ENCODE measurements around the gene SNX20.

SNX20 gene

DNA sequence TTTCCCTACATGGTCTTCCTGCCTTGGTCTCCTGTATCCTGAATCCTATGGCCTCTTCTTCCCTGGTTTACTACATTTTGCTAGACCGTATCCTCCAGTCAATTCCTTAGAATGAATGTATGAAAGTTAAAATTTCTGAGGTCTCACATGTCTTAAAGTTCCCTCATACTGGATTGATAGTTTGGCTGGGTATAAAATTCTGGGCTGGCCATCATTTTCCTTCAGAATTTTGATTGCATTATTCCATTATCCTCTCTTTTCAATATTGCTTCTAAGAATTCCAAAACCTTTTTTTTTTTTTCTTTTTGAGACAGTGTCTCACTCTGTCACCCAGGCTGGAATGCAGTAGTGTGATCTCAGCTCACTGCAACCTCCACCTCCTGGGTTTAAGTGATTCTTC lies 23.1 kb upstream of the SNX20 start:
- DNase-seq (ENCODE audit: low read depth, low spot score) = no peak
- H3K36me3 ChIP-seq (ENCODE audit: control insufficient read depth, insufficient read depth, low read length) = no peaks in the 10 kb centered on the region
- no CpG with 5 or more reads among the region's 1 CpG for WGBS (ENCODE audit: insufficient coverage, insufficient read length)

DNA sequence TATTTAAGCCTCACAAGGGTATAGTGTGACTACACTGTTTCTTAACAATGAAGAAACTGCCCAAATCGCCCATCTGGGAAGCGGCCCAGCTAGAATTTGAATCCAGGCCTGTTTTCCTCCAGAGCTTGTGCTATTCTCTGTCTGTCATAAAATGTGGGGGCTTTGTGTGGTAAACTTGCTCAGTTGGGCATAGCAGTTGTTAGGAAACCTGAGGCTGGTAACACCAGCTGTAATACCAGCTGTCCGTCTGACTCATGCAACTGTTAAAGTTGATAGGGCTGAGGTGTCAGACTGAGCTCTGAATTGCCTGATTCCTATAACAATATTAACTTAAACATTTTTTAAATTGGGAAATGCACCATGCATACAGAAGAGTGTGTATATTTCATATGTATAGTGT lies 21.6 kb upstream of the SNX20 start:
- Histone ChIP-seq H3K9me3 (ENCODE audit: control insufficient read depth, insufficient read depth, low read length) (peaks cover 1% of the 10 kb centered on the region; the same call in 1 of the 2 replicates), H3K36me3 (ENCODE audit: control insufficient read depth, insufficient read depth, low read length) (no peaks in the 10 kb centered on the region)
- WGBS (ENCODE audit: insufficient coverage, insufficient read length) = no CpG with 5 or more reads among the region's 3 CpGs

More for the DNA sequence above, 23.1 kb upstream of the SNX20 start:
- Histone ChIP-seq H3K4me3 (ENCODE audit: low read length) (no peak overlapping the region), H3K9me3 (ENCODE audit: control insufficient read depth, insufficient read depth, low read length) (peaks cover 1% of the 10 kb centered on the region; the same call in 1 of the 2 replicates), H3K27me3 (ENCODE audit: control insufficient read depth, insufficient read depth, low read length) (no peaks in the 10 kb centered on the region), H3K27ac (ENCODE audit: low read length) (no peak overlapping the region), H3K4me1 (ENCODE audit: control insufficient read depth, insufficient read depth, low read length) (no peaks in the 10 kb centered on the region)

DNA sequence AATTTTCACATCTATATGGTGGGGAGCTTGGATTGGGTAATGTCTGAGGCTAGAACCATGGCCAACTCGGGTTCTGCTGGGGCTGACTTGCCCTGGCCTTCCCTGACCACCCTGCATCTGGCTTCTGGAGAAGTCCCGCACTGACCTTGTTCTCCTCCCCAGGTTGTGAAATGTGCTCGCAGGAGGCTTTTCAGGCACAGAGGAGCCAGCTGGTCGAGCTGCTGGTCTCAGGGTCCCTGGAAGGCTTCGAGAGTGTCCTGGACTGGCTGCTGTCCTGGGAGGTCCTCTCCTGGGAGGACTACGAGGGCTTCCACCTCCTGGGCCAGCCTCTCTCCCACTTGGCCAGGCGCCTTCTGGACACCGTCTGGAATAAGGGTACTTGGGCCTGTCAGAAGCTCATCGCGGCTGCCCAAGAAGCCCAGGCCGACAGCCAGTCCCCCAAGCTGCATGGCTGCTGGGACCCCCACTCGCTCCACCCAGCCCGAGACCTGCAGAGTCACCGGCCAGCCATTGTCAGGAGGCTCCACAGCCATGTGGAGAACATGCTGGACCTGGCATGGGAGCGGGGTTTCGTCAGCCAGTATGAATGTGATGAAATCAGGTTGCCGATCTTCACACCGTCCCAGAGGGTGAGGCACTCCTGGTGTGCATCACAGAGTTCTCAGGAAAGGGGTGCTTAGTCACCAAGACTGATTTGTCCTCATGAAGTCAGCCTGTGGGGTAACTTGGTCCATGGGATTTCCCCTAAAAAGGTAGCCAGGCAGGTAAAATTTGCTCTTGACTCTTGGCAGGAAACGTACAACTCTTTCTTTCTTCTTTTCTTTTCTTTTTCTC lies 18.4 kb upstream of the SNX20 start:
- no CpG with 5 or more reads among the region's 19 CpGs for WGBS (ENCODE audit: insufficient coverage, insufficient read length)
- H3K4me3 ChIP-seq (ENCODE audit: low read length) = no peak overlapping the region
- no peaks in the 10 kb centered on the region for H3K4me1 ChIP-seq (ENCODE audit: control insufficient read depth, insufficient read depth, low read length)
- no peaks in the 10 kb centered on the region for H3K36me3 ChIP-seq (ENCODE audit: control insufficient read depth, insufficient read depth, low read length)
- no peak for DNase-seq (ENCODE audit: low read depth, low spot score)
- peaks cover 1% of the 10 kb centered on the region; the same call in 1 of the 2 replicates for H3K9me3 ChIP-seq (ENCODE audit: control insufficient read depth, insufficient read depth, low read length)
- H3K27ac ChIP-seq (ENCODE audit: low read length) = no peak overlapping the region
- H3K27me3 ChIP-seq (ENCODE audit: control insufficient read depth, insufficient read depth, low read length) = no peaks in the 10 kb centered on the region

More for the DNA sequence above, 21.6 kb upstream of the SNX20 start:
- no peaks in the 10 kb centered on the region for H3K4me1 ChIP-seq (ENCODE audit: control insufficient read depth, insufficient read depth, low read length)
- no peak overlapping the region for H3K4me3 ChIP-seq (ENCODE audit: low read length)
- no peaks in the 10 kb centered on the region for H3K27me3 ChIP-seq (ENCODE audit: control insufficient read depth, insufficient read depth, low read length)
- H3K27ac ChIP-seq (ENCODE audit: low read length) = no peak overlapping the region
- no peak for DNase-seq (ENCODE audit: low read depth, low spot score)

DNA sequence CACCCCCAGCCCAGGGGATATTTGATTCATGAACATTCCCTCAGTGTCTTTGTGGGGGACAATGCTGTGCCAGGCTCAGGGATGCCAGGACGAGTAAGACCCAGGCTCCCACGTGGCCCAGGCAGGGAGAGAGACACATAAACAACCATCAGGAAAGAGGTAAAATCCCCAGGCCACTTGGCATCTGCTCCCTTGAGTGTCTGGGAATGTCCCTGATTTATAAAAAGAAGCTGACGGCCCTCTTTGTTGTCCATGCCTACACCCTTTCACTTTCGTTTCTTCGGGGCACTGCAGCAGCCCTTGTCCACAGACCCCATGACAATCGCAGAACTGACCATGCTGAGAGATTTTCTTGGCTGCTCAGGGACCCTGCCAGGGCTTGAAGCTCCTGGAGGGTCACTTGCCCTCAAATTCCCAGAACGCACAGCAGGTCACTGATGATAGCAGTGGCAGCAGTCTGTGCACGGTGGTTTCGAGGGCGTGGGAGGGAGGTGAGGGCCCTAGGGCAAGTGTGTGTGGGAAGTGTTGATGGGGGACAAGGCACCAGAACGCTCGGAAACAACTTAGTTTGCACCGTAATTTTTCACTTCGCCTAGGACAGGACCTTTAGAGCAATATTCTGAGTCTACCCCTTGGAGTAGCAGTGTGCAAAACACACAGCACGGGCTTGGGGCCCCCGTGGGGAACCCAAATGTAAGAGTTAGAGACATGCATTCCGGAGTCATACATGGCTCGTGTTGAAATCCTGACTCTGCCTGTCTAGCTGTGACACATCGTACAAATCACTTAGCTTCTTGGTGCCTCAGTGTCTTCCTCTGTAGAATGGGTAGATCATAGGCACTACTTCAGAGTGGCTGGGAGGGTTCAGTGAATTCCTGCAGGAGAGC lies 17.0 kb upstream of the SNX20 start:
- no CpG with 5 or more reads among the region's 19 CpGs for WGBS (ENCODE audit: insufficient coverage, insufficient read length)
- no peaks in the 10 kb centered on the region for H3K4me1 ChIP-seq (ENCODE audit: control insufficient read depth, insufficient read depth, low read length)
- H3K27ac ChIP-seq (ENCODE audit: low read length) = no peak overlapping the region
- H3K36me3 ChIP-seq (ENCODE audit: control insufficient read depth, insufficient read depth, low read length) = no peaks in the 10 kb centered on the region
- peaks cover 2% of the 10 kb centered on the region; the same call in 1 of the 2 replicates for H3K27me3 ChIP-seq (ENCODE audit: control insufficient read depth, insufficient read depth, low read length)
- no peaks in the 10 kb centered on the region for H3K9me3 ChIP-seq (ENCODE audit: control insufficient read depth, insufficient read depth, low read length)
- no peak for DNase-seq (ENCODE audit: low read depth, low spot score)
- no peak overlapping the region for H3K4me3 ChIP-seq (ENCODE audit: low read length)

DNA sequence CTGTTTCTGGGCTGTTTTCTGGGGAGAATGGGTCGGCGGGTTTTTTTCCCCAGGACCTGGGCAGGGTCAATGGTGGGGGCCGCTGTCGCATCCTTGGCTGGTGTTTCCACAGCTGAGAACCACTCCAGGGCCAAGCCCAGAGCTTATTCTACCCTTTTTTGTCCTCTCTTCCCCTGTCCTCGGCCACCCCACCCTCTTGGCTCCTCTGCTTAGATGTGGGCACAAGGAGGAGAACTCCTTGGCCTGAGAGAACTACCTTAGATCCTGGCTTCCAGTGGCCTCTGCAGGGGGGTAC lies 16.3 kb upstream of the SNX20 start:
- no peak for DNase-seq (ENCODE audit: low read depth, low spot score)
- H3K4me1 ChIP-seq (ENCODE audit: control insufficient read depth, insufficient read depth, low read length) = no peaks in the 10 kb centered on the region
- no peak overlapping the region for H3K4me3 ChIP-seq (ENCODE audit: low read length)
- no peaks in the 10 kb centered on the region for H3K9me3 ChIP-seq (ENCODE audit: control insufficient read depth, insufficient read depth, low read length)
- peaks cover 2% of the 10 kb centered on the region; the same call in 1 of the 2 replicates for H3K27me3 ChIP-seq (ENCODE audit: control insufficient read depth, insufficient read depth, low read length)
- no CpG with 5 or more reads among the region's 5 CpGs for WGBS (ENCODE audit: insufficient coverage, insufficient read length)
- H3K27ac ChIP-seq (ENCODE audit: low read length) = no peak overlapping the region
- no peaks in the 10 kb centered on the region for H3K36me3 ChIP-seq (ENCODE audit: control insufficient read depth, insufficient read depth, low read length)

DNA sequence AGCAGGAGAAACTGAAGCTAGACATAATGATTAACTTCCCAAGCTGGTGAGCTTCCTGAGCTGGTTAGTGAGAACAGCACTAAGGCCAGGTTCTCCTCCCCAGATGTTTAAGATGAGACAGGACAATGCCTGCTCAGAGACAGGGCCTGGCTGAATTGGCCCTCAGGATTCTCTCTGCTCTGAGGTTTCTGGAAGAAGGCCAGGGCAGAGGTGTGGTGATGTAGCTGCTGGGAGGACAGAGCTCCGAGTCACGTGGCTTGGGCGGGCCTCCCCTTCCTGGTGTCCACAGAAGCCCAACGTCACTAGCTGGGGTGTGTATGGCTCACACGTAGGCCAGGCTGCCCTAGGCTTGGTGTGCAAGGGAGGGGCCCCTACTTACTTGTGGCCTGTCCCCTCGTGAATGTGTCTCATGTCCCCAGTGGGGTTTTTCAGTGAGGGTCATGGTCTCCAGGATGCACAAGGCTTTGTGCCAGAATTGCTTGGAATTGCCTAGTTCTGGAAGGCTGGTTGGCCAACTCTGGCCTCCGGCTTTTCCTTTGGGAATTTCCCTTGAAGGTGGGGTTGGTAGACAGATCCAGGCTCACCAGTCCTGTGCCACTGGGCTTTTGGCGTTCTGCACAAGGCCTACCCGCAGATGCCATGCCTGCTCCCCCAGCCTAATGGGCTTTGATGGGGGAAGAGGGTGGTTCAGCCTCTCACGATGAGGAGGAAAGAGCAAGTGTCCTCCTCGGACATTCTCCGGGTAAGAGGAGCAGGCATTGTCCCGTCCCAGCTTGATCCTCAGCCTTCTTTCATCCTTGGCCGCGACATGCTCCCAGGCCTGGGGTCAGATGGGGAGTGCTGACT lies 15.7 kb upstream of the SNX20 start:
- Histone ChIP-seq H3K36me3 (ENCODE audit: control insufficient read depth, insufficient read depth, low read length) (no peaks in the 10 kb centered on the region), H3K9me3 (ENCODE audit: control insufficient read depth, insufficient read depth, low read length) (no peaks in the 10 kb centered on the region), H3K27me3 (ENCODE audit: control insufficient read depth, insufficient read depth, low read length) (peaks cover 2% of the 10 kb centered on the region; the same call in 1 of the 2 replicates), H3K27ac (ENCODE audit: low read length) (no peak overlapping the region), H3K4me3 (ENCODE audit: low read length) (no peak overlapping the region), H3K4me1 (ENCODE audit: control insufficient read depth, insufficient read depth, low read length) (no peaks in the 10 kb centered on the region)
- no peak for DNase-seq (ENCODE audit: low read depth, low spot score)
- WGBS (ENCODE audit: insufficient coverage, insufficient read length) = no CpG with 5 or more reads among the region's 15 CpGs

DNA sequence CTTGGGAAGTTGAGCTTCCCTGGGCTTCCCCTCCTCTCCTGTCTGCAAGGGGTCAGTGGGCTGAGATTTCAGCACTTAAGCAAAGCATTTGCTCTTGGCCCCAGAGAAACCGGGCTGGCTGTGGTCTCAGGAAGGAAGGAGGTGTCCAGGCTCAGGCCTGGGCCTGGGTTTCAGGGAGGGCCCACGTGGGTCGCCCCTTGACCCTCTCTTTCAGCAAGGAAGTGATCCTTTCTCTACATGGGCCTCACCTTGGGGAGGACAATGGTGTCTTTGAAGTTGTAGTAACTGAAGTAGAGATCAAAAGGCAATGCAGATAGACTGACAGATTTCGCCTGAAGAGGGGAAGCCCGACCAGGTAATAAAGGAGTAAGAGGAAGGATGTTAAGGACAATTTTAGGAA lies 15.0 kb upstream of the SNX20 start:
- H3K27ac ChIP-seq (ENCODE audit: low read length) = no peak overlapping the region
- no CpG with 5 or more reads among the region's 5 CpGs for WGBS (ENCODE audit: insufficient coverage, insufficient read length)

DNA sequence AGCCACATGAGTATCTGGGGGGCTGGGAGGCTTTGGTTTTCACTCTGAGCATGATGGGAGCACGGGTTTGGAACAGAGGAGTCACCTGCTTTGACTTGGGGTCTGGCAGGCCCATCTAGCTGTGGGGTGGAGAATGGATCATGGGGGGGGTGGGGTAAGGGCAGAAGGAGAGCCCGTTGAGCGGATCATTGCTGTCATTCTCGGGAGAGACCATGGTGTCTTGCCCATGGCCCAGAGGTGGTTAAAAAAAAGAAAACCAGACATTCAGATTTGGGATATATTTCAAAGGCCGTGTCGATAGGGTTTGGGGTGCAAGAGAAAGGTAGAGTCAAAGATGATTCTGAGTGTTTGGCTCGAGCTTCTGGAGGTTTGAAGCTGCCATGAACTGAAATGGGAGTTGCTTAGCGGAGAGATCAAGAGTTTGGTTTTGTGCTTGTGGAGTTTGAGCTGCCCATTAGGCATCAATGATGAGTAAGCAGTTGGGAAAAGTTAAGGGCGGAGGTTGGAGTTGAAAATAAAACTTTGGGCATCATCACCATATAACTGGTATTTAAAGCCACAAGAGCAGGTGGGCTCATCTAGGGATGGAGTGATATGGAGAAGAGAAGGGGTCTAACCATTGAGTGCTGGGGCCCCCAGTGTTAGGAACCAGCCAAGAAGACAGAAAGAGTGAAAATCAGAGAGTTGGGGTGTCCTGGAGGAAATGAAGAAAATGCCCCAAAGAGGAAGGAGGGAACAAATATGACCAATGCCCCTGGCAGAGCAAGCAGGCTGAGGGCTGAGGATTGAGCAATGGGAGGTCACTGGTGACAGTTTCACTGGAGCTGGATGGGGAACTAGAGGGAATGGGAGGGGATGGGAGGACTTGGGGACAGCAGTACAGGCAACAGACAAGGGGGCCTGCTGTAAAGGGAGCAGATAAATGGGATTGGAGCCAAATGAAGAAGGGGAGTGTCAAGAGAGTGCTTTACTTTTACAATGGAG lies 14.2 kb upstream of the SNX20 start:
- WGBS (ENCODE audit: insufficient coverage, insufficient read length) = no CpG with 5 or more reads among the region's 9 CpGs

More for the DNA sequence above, 15.0 kb upstream of the SNX20 start:
- H3K9me3 ChIP-seq (ENCODE audit: control insufficient read depth, insufficient read depth, low read length) = no peaks in the 10 kb centered on the region
- no peak for DNase-seq (ENCODE audit: low read depth, low spot score)
- H3K27me3 ChIP-seq (ENCODE audit: control insufficient read depth, insufficient read depth, low read length) = peaks cover 2% of the 10 kb centered on the region; the same call in 1 of the 2 replicates
- H3K4me1 ChIP-seq (ENCODE audit: control insufficient read depth, insufficient read depth, low read length) = no peaks in the 10 kb centered on the region
- no peaks in the 10 kb centered on the region for H3K36me3 ChIP-seq (ENCODE audit: control insufficient read depth, insufficient read depth, low read length)
- H3K4me3 ChIP-seq (ENCODE audit: low read length) = no peak overlapping the region

DNA sequence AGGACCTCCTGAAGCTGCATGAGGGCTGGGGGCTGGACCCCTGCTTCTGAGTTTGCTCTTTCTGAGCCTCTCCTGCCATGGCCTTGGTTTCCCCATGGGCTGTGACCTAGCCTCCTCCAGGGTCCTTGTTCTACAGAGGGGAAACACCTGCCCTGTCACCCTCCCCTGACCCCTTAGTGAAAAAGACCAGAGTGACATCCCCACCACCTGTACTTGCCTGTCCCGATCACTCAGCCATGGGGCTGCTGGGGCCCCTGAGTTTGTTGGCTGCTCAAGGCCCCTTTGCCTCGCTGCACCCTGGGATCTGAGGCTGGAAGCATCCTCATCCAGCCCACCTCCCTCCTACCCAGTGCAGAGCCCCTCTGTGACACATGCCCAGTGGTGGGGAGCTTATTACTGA lies 13.1 kb upstream of the SNX20 start:
- H3K27ac ChIP-seq (ENCODE audit: low read length) = no peak overlapping the region
- H3K27me3 ChIP-seq (ENCODE audit: control insufficient read depth, insufficient read depth, low read length) = peaks cover 2% of the 10 kb centered on the region; the same call in 1 of the 2 replicates
- WGBS (ENCODE audit: insufficient coverage, insufficient read length) = no CpG with 5 or more reads among the region's 2 CpGs
- no peaks in the 10 kb centered on the region for H3K9me3 ChIP-seq (ENCODE audit: control insufficient read depth, insufficient read depth, low read length)
- H3K4me3 ChIP-seq (ENCODE audit: low read length) = no peak overlapping the region
- H3K36me3 ChIP-seq (ENCODE audit: control insufficient read depth, insufficient read depth, low read length) = no peaks in the 10 kb centered on the region
- no peaks in the 10 kb centered on the region for H3K4me1 ChIP-seq (ENCODE audit: control insufficient read depth, insufficient read depth, low read length)
- DNase-seq (ENCODE audit: low read depth, low spot score) = no peak

More for the DNA sequence above, 14.2 kb upstream of the SNX20 start:
- Histone ChIP-seq H3K4me3 (ENCODE audit: low read length) (no peak overlapping the region), H3K27ac (ENCODE audit: low read length) (no peak overlapping the region), H3K36me3 (ENCODE audit: control insufficient read depth, insufficient read depth, low read length) (no peaks in the 10 kb centered on the region), H3K9me3 (ENCODE audit: control insufficient read depth, insufficient read depth, low read length) (no peaks in the 10 kb centered on the region), H3K27me3 (ENCODE audit: control insufficient read depth, insufficient read depth, low read length) (peaks cover 2% of the 10 kb centered on the region; the same call in 1 of the 2 replicates), H3K4me1 (ENCODE audit: control insufficient read depth, insufficient read depth, low read length) (no peaks in the 10 kb centered on the region)
- DNase-seq (ENCODE audit: low read depth, low spot score) = no peak
